HFFc6 (cell line): ENCODE measurements around the gene USP10. TPM values are rescaled to one million over a fixed set of nuclear protein-coding genes. Genes with fewer than 3 reads are reported as not detected.

Experiments used
- DNase-seq: peaks from one replicate; pipeline ENCODE4 v3.0.0-alpha.2; 2018
- H3K27ac Mint-ChIP-seq: 2 replicates; pipeline ENCODE4 v1.8.0; 2020; ENCODE audit warnings: mild to moderate bottlenecking, mixed read lengths
- H3K27me3 Mint-ChIP-seq: 2 replicates; pipeline ENCODE4 v1.8.0; 2021; ENCODE audit warnings: mild to moderate bottlenecking, moderate library complexity, mixed read lengths; ENCODE audit not compliant: insufficient read depth
- H3K36me3 Mint-ChIP-seq: 2 replicates; pipeline ENCODE4 v1.8.0; 2021; ENCODE audit warnings: low read depth, mixed read lengths
- H3K4me1 Mint-ChIP-seq: 2 replicates; pipeline ENCODE4 v1.8.0; 2020; ENCODE audit warnings: low read depth, mixed read lengths
- H3K4me3 Mint-ChIP-seq: 2 replicates; pipeline ENCODE4 v1.8.0; 2020; ENCODE audit warnings: mild to moderate bottlenecking, moderate library complexity, mixed read lengths
- H3K9me3 Mint-ChIP-seq: 2 replicates; pipeline ENCODE4 v1.8.0; 2020; ENCODE audit warnings: mild to moderate bottlenecking, mixed read lengths
- total RNA-seq, 6 experiments: library from RNA; stranded (reverse); fragmentation: NEBNext Ultra II Directional; extraction: Animal tissue kit (Norgen Biotek cat#: 25700); gene quantifications; 2 replicates in 1 of 6; 3 replicates in 5 of 6; pipeline ENCODE4 v1.2.3, GENCODE V29; 2021
- TF ChIP-seq, protein P1 (sequence below): fragments of 200-600 bp; sonication (generic); IDR thresholded peaks from 2 replicates; pipeline ENCODE4 v1.5.0; 2021; ENCODE audit warnings: antibody characterized with exemption, mild to moderate bottlenecking

Gene USP10
- total RNA-seq, 6 experiments from 2014 or later, result 83.2 to 106 (median 92.3) TPM

DNA sequence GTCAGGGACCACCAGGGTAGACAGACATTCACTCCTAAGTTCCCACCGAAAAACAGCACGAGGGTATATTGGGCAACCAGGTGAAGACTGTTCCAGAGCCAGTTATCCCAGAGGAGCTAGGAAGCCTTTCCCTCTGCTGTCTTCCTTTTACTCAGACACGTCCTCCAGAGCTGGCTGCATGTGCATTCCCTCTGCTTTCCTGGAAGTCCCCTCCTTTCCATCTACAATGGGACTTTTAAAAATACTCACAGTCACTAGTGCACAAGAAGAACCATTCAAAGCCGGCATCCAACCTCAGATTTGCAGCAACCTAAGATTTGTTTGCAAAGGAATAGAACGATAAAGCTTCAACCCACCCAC lies 87.4 kb downstream of the USP10 start:
- no peak for DNase-seq
- TF ChIP-seq, protein P1, sequence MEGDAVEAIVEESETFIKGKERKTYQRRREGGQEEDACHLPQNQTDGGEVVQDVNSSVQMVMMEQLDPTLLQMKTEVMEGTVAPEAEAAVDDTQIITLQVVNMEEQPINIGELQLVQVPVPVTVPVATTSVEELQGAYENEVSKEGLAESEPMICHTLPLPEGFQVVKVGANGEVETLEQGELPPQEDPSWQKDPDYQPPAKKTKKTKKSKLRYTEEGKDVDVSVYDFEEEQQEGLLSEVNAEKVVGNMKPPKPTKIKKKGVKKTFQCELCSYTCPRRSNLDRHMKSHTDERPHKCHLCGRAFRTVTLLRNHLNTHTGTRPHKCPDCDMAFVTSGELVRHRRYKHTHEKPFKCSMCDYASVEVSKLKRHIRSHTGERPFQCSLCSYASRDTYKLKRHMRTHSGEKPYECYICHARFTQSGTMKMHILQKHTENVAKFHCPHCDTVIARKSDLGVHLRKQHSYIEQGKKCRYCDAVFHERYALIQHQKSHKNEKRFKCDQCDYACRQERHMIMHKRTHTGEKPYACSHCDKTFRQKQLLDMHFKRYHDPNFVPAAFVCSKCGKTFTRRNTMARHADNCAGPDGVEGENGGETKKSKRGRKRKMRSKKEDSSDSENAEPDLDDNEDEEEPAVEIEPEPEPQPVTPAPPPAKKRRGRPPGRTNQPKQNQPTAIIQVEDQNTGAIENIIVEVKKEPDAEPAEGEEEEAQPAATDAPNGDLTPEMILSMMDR, result no peak
- H3K27ac Mint-ChIP-seq, result no peak overlapping the region
- H3K4me3 Mint-ChIP-seq, result no peak overlapping the region
- H3K4me1 Mint-ChIP-seq, result peaks cover 28% of the 10 kb centered on the region
- H3K36me3 Mint-ChIP-seq, result no peaks in the 10 kb centered on the region
- no peaks in the 10 kb centered on the region for H3K9me3 Mint-ChIP-seq
- peaks cover 2% of the 10 kb centered on the region; the same call in 1 of the 2 replicates for H3K27me3 Mint-ChIP-seq

DNA sequence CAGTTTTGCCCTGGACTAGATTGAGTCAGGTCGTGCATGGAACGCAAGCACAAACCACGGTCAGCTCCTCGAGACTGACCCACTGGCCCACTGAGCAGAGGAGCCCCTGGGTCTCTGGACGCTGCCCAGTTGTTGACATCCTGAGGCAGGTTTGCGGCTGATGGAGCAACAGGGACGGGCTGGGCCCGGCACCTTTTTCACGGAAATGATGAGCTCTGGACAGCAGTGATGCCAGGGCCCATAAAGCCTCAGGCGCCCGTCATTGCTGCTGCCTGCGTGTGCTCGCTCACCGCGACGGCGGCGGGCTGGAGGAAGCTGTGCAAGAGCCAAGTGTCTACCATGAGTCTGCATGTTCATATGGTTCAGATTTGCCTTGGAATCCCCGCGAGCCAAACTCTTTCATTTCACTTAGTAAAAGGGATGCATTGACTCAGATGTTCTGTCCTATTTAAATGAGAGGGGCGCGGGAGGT lies 89.2 kb downstream of the USP10 start:
- H3K4me1 Mint-ChIP-seq, result peaks cover 28% of the 10 kb centered on the region
- peak overlapping the region; percentile 86 for H3K27ac Mint-ChIP-seq
- peak; percentile 91 for DNase-seq
- peaks cover 2% of the 10 kb centered on the region; the same call in 1 of the 2 replicates for H3K27me3 Mint-ChIP-seq
- no peaks in the 10 kb centered on the region for H3K9me3 Mint-ChIP-seq
- TF ChIP-seq, protein P1, result no peak
- no peaks in the 10 kb centered on the region for H3K36me3 Mint-ChIP-seq
- H3K4me3 Mint-ChIP-seq, result peak overlapping the region; percentile 77

DNA sequence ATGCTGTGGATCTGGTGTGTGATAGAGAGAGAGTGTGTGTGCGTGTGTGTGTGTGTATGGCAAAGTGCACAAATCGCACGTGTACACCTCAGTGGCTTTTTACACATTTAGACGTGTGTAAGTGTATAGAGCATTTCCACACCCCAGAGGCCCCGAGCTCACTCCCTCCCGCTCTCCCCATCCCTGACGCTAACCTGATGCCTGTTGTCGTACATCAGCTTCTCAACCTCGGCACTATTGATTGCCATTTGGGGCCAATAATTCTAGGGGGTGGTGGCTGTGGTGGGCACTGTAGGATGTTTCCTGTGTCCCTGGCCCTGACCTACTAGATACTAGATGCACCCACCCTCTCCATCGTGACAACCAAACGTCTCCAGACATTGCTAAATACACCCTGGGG lies 89.6 kb downstream of the USP10 start:
- Mint-ChIP-seq H3K4me1 (peaks cover 28% of the 10 kb centered on the region), H3K9me3 (no peaks in the 10 kb centered on the region), H3K36me3 (no peaks in the 10 kb centered on the region), H3K27me3 (peaks cover 2% of the 10 kb centered on the region; the same call in 1 of the 2 replicates), H3K4me3 (peak overlapping the region; percentile 77), H3K27ac (peak overlapping the region; percentile 86)
- DNase-seq, result no peak
- TF ChIP-seq, protein P1, result no peak

DNA sequence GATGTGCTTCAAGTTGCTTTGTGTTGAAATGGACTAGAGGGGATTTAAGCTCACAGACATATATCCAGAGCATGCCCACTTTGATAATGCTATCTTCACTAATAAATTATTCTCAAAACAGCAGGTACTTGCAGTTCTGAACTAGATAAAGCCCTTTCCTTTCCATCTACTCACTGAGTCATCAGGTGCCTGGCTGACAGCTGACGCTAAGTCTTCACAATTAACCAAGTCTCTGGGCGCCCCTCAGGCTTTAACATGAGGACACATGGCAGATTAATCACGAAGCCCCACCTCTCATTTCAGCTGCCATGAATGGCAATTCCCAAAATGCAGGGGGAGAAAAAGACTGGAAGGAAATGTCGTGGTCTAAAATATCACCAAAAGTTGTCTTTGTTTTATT lies 90.5 kb downstream of the USP10 start:
- Mint-ChIP-seq H3K9me3 (no peaks in the 10 kb centered on the region), H3K4me3 (no peak overlapping the region), H3K27ac (no peak overlapping the region; the same call in 1 of the 2 replicates), H3K27me3 (peaks cover 2% of the 10 kb centered on the region; the same call in 1 of the 2 replicates), H3K4me1 (peaks cover 33% of the 10 kb centered on the region), H3K36me3 (peaks cover 3% of the 10 kb centered on the region; the same call in 1 of the 2 replicates)
- TF ChIP-seq, protein P1, result no peak
- DNase-seq, result no peak

DNA sequence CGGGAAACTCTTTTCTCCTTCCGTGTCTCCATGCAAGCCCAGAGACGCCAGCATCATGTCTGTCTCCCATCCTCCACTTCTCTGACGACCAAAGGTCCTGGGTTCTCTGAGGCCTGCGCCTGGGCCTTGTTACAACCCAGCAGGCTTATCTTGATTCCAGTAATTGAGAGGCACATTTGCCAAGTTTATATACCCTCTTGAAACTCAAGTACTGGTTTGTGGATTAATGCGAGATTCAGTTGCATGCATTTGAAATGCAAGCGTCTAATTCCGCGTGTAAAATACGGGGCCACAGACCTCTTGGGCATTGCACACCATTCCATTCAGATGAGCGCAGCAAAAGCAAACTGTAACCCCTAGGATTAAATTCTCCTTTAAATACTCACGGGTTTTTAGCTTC lies 91.3 kb downstream of the USP10 start:
- no peaks in the 10 kb centered on the region for H3K9me3 Mint-ChIP-seq
- peaks cover 2% of the 10 kb centered on the region; the same call in 1 of the 2 replicates for H3K27me3 Mint-ChIP-seq
- TF ChIP-seq, protein P1, result no peak
- H3K36me3 Mint-ChIP-seq, result peaks cover 4% of the 10 kb centered on the region; the same call in 1 of the 2 replicates
- H3K27ac Mint-ChIP-seq, result no peak overlapping the region
- H3K4me3 Mint-ChIP-seq, result no peak overlapping the region
- peaks cover 35% of the 10 kb centered on the region for H3K4me1 Mint-ChIP-seq
- DNase-seq, result no peak
